Upper lobe of left lung (tissue), 4 donors: ENCODE measurements around the gene KCP.

ENCODE experiments used
- EP300 ChIP-seq, 4 donors: sonication (generic); formaldehyde crosslinking; IDR thresholded peaks; one replicate each; pipeline ENCODE4 v1.5.1; 2017; ENCODE audit warnings: antibody characterized with exemption in 4 of 4, control low read depth in 2 of 4
- POLR2A ChIP-seq, 4 donors: fragments of 450-650 bp; IDR thresholded peaks; one replicate each; pipeline ENCODE4 v1.5.1; 2016 to 2017; ENCODE audit warnings: antibody characterized with exemption in 4 of 4, mild to moderate bottlenecking in 2 of 4
- POLR2AphosphoS5 ChIP-seq, 2 donors: sonication (generic); formaldehyde crosslinking; IDR thresholded peaks; one replicate each; pipeline ENCODE4 v1.5.1; 2017; ENCODE audit warnings: antibody characterized with exemption in 2 of 2
- TF ChIP-seq, protein P1 (sequence below), 6 experiments: fragments of 450-650 bp in 4 of 6; fragments of 200-600 bp in 2 of 6; sonication (generic) in 2 of 6; IDR thresholded peaks; one replicate each; pipeline ENCODE4 v1.5.1; 2016 to 2019; ENCODE audit warnings: antibody characterized with exemption in 6 of 6

DNA sequence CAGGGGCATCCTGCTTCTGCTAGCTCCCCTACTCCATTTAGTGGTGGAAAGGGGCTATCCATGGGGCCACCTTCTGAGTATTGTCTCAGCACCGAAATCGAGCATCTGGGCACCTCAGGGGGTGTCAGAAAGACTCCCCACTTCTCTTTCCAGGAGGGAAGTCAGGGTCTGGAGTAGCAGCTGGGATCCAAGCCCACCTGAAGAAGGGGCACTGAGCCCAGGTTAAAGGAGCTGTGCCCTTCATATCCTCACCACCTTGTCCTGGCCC lies 77.7 kb downstream of the KCP start:
- TF ChIP-seq, protein P1, sequence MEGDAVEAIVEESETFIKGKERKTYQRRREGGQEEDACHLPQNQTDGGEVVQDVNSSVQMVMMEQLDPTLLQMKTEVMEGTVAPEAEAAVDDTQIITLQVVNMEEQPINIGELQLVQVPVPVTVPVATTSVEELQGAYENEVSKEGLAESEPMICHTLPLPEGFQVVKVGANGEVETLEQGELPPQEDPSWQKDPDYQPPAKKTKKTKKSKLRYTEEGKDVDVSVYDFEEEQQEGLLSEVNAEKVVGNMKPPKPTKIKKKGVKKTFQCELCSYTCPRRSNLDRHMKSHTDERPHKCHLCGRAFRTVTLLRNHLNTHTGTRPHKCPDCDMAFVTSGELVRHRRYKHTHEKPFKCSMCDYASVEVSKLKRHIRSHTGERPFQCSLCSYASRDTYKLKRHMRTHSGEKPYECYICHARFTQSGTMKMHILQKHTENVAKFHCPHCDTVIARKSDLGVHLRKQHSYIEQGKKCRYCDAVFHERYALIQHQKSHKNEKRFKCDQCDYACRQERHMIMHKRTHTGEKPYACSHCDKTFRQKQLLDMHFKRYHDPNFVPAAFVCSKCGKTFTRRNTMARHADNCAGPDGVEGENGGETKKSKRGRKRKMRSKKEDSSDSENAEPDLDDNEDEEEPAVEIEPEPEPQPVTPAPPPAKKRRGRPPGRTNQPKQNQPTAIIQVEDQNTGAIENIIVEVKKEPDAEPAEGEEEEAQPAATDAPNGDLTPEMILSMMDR (IDR thresholded peaks at IDR 0.05): no peak
- TF ChIP-seq POLR2AphosphoS5 (IDR thresholded peaks at IDR 0.05): no peak
- TF ChIP-seq POLR2A (IDR thresholded peaks at IDR 0.05): no peak
- no peak for TF ChIP-seq EP300 (IDR thresholded peaks at IDR 0.05)
